Measurements from ENCODE around the gene RBM22.

Gene RBM22

GRCh38 chr5:150644058-150644457 is 56.8 kb downstream of the RBM22 start:
- no peak for TF ChIP-seq CTBP1 (IDR thresholded peaks at IDR 0.05; ENCODE audit: borderline replicate concordance)
- TF ChIP-seq BHLHE40 (IDR thresholded peaks at IDR 0.05; ENCODE audit: borderline replicate concordance): no peak
- TF ChIP-seq FOXA1 (IDR thresholded peaks at IDR 0.05): no peak
- TF ChIP-seq HDGF (IDR thresholded peaks at IDR 0.05; ENCODE audit: borderline replicate concordance): no peak
- TF ChIP-seq SUZ12 (IDR thresholded peaks at IDR 0.05): no peak
- TF ChIP-seq SP1 (IDR thresholded peaks at IDR 0.05): no peak
- no peak for TF ChIP-seq L3MBTL2 (conservative IDR thresholded peaks at IDR 0.05)
- TF ChIP-seq FOXM1 (IDR thresholded peaks at IDR 0.05; ENCODE audit: borderline replicate concordance): no peak
- TF ChIP-seq ZNF384 (IDR thresholded peaks at IDR 0.05): no peak
- TF ChIP-seq TARDBP (IDR thresholded peaks at IDR 0.05): no peak
- TF ChIP-seq LEF1 (IDR thresholded peaks at IDR 0.05; ENCODE audit: borderline replicate concordance): no peak
- TF ChIP-seq ARNT (IDR thresholded peaks at IDR 0.05): no peak
- no peak for TF ChIP-seq FOXK2 (IDR thresholded peaks at IDR 0.05)
- TF ChIP-seq NFRKB (IDR thresholded peaks at IDR 0.05): no peak
- TF ChIP-seq ELF4 (IDR thresholded peaks at IDR 0.05): no peak
- TF ChIP-seq, protein P1, sequence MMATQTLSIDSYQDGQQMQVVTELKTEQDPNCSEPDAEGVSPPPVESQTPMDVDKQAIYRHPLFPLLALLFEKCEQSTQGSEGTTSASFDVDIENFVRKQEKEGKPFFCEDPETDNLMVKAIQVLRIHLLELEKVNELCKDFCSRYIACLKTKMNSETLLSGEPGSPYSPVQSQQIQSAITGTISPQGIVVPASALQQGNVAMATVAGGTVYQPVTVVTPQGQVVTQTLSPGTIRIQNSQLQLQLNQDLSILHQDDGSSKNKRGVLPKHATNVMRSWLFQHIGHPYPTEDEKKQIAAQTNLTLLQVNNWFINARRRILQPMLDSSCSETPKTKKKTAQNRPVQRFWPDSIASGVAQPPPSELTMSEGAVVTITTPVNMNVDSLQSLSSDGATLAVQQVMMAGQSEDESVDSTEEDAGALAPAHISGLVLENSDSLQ (IDR thresholded peaks at IDR 0.05): no peak
- ChIA-PET CTCF (interaction anchor here (0.7 to 2.0 kb wide), 2 partner anchors 84 to 101 kb away, joined by 3 to 7 read pairs; no protein-coding TSS in a partner anchor), POLR2A (interaction anchor here (0.9 kb wide), 1 partner anchor 11 kb away, joined by 4 read pairs; no protein-coding TSS in a partner anchor)
- DNase-seq (ENCODE audit: extremely low spot score): no peak

DNA sequence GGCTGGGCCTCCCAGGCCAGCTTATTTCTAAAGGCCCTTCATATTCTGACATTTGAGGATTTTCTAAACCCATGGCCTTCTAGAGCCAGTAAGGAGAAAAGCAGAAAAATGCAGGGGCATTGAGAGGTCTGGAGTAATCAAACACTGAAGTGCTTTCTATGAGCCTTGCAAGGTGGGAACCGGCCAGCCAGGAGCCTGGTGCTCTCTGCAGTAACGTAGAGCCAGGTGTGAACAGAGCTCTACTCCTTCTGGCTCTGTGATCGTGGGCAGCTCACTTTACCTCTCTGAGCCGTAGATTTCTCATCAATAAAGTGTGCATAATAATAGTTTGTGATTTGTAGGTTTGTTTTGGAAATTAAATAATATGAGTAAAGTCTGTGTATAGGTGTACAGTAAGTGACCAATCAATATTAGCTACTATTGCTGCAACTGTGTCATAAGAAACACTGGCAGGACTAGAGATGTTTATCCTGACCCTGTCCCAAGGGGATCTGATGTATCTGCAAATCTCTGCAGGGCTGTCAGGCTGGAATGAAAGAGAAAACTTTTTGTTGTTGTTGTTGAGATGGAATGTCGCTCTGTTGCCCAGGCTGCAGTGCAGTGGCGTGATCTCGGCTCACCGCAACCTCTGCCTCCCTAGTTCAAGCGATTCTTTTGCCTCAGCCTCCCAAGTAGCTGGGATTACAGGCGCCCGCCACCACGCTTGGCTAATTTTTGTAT is 57.7 kb downstream of the RBM22 start:
- no peak for DNase-seq (ENCODE audit: extremely low spot score)
- ChIA-PET CTCF (interaction anchor here (0.5 to 2.0 kb wide), 4 partner anchors 10 to 83 kb away, joined by 3 to 7 read pairs (median 4); no protein-coding TSS in a partner anchor), POLR2A (interaction anchor here (1.4 to 1.6 kb wide), 2 partner anchors 14 to 58 kb away, joined by 6 to 10 read pairs; partner anchors contain the start of gene RBM22)
- no peak for TF ChIP-seq LEF1 (IDR thresholded peaks at IDR 0.05; ENCODE audit: borderline replicate concordance)
- no peak for TF ChIP-seq HDGF (IDR thresholded peaks at IDR 0.05; ENCODE audit: borderline replicate concordance)
- TF ChIP-seq ARNT (IDR thresholded peaks at IDR 0.05): no peak
- no peak for TF ChIP-seq ELF4 (IDR thresholded peaks at IDR 0.05)
- no peak for TF ChIP-seq TARDBP (IDR thresholded peaks at IDR 0.05)
- TF ChIP-seq SUZ12 (IDR thresholded peaks at IDR 0.05): no peak
- TF ChIP-seq ZNF384 (IDR thresholded peaks at IDR 0.05): no peak
- TF ChIP-seq, protein P1 (IDR thresholded peaks at IDR 0.05): no peak
- TF ChIP-seq FOXK2 (IDR thresholded peaks at IDR 0.05): no peak

DNA sequence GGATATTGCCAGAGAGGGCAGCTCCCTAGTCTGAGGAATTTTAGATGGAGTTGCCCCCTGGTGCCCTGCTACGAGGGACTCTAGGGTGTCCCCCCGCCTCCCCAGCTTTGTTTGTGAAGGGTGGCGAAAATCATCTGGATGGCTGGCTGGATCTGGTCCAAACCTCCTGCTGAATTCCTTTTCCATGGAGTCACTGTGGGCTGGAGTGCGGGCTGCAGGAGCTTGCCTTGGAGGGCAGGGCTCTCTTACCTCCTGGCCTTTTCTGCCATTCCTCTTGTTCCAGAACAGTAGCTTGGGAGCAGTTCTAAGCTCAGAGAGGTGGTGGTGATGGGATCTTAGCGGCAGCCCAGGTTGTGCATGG is 58.3 kb downstream of the RBM22 start:
- no peak for DNase-seq (ENCODE audit: extremely low spot score)
- POLR2A ChIA-PET: interaction anchor here (1.4 to 1.6 kb wide), 2 partner anchors 15 to 58 kb away, joined by 6 to 10 read pairs; partner anchors contain the start of gene RBM22
- no peak for TF ChIP-seq SUZ12 (IDR thresholded peaks at IDR 0.05)
- no peak for TF ChIP-seq L3MBTL2 (conservative IDR thresholded peaks at IDR 0.05)
- TF ChIP-seq, protein P1 (IDR thresholded peaks at IDR 0.05): no peak
- TF ChIP-seq HDGF (IDR thresholded peaks at IDR 0.05; ENCODE audit: borderline replicate concordance): no peak
- no peak for TF ChIP-seq TARDBP (IDR thresholded peaks at IDR 0.05)
- TF ChIP-seq NFRKB (IDR thresholded peaks at IDR 0.05): no peak
- no peak for TF ChIP-seq ARNT (IDR thresholded peaks at IDR 0.05)
- TF ChIP-seq LEF1 (IDR thresholded peaks at IDR 0.05; ENCODE audit: borderline replicate concordance): no peak
- TF ChIP-seq CTBP1 (IDR thresholded peaks at IDR 0.05; ENCODE audit: borderline replicate concordance): no peak
- no peak for TF ChIP-seq ELF4 (IDR thresholded peaks at IDR 0.05)
- no peak for TF ChIP-seq SP1 (IDR thresholded peaks at IDR 0.05)
- CTCF ChIA-PET: interaction anchor here (0.5 to 2.0 kb wide), 4 partner anchors 10 to 83 kb away, joined by 3 to 7 read pairs (median 4); no protein-coding TSS in a partner anchor

DNA sequence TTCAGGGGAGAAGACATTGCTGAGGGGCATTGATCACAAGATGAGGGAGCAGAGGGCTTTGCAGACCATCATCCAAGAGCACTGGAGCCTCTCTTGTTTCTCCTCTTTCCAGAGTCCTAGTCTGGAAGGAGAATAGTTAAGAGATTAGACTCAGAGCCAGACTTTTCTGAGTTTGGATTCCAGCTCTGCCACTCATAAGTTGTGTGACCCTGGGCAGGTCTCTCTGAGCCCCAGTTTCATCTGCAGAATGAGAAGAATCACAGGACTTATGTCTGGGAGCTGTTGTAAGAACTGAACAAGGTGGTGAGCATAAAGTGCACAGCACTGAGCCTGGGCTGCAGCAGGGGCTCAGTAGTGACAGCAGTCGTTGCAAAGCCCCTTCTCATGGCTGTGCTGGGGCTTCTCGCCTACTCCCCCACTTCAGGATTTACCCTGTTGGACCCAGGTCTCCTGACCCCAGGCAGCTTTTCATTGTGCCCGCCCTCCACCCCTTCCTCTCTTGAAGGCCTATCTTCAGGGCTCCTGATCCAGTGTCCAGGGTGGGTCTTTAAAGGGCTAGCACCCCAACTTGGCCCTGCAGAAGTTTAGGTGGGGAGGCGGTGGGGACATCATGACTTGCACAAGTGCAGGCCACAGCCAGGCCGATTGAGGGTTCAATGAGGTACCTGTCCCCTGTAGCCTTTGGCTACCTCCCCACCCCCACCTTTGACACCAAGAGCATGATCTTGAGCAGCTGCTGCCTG is 58.9 kb downstream of the RBM22 start:
- TF ChIP-seq ELF4 (IDR thresholded peaks at IDR 0.05): no peak
- TF ChIP-seq TARDBP (IDR thresholded peaks at IDR 0.05): no peak
- no peak for TF ChIP-seq FOXK2 (IDR thresholded peaks at IDR 0.05)
- TF ChIP-seq NFRKB (IDR thresholded peaks at IDR 0.05): no peak
- no peak for TF ChIP-seq CTBP1 (IDR thresholded peaks at IDR 0.05; ENCODE audit: borderline replicate concordance)
- POLR2A ChIA-PET: interaction anchor here (1.4 to 1.6 kb wide), 2 partner anchors 15 to 59 kb away, joined by 6 to 10 read pairs; partner anchors contain the start of gene RBM22
- CTCF ChIA-PET: interaction anchor here (0.5 to 2.0 kb wide), 2 partner anchors 14 to 82 kb away, joined by 3 to 7 read pairs; no protein-coding TSS in a partner anchor
- no peak for DNase-seq (ENCODE audit: extremely low spot score)

- DNase-seq (ENCODE audit: extremely low spot score): no peak
- ChIA-PET CTCF (interaction anchor here (1.0 kb wide), 1 partner anchor 14 kb away, joined by 4 read pairs; no protein-coding TSS in a partner anchor), POLR2A (no interaction called here)
- TF ChIP-seq, protein P1 (IDR thresholded peaks at IDR 0.05): no peak
- TF ChIP-seq L3MBTL2 (conservative IDR thresholded peaks at IDR 0.05) (no peak), TARDBP (IDR thresholded peaks at IDR 0.05) (no peak), NFRKB (IDR thresholded peaks at IDR 0.05) (no peak), SUZ12 (IDR thresholded peaks at IDR 0.05) (no peak), BHLHE40 (IDR thresholded peaks at IDR 0.05; ENCODE audit: borderline replicate concordance) (no peak), CTBP1 (IDR thresholded peaks at IDR 0.05; ENCODE audit: borderline replicate concordance) (no peak), HDGF (IDR thresholded peaks at IDR 0.05; ENCODE audit: borderline replicate concordance) (no peak), FOXM1 (IDR thresholded peaks at IDR 0.05; ENCODE audit: borderline replicate concordance) (no peak), FOXK2 (IDR thresholded peaks at IDR 0.05) (no peak), FOXA1 (IDR thresholded peaks at IDR 0.05) (no peak), ZNF384 (IDR thresholded peaks at IDR 0.05) (no peak), ELF4 (IDR thresholded peaks at IDR 0.05) (no peak), ARNT (IDR thresholded peaks at IDR 0.05) (no peak), LEF1 (IDR thresholded peaks at IDR 0.05; ENCODE audit: borderline replicate concordance) (no peak), SP1 (IDR thresholded peaks at IDR 0.05) (no peak)
These were observed 59.8 kb downstream of the RBM22 start for GRCh38 chr5:150641006-150641570.

Data from HEK293T (cell line).